ENCODE measurements around the gene CLDN7.
A peak's percentile ranks its signal among the peaks of the same experiment; 100 is the strongest.
"Not testable (repeated sequence)": the region's sequence is repeated elsewhere in the genome, so short reads cannot be mapped to it uniquely, and the experiment has no call there.

CLDN7 gene

DNA sequence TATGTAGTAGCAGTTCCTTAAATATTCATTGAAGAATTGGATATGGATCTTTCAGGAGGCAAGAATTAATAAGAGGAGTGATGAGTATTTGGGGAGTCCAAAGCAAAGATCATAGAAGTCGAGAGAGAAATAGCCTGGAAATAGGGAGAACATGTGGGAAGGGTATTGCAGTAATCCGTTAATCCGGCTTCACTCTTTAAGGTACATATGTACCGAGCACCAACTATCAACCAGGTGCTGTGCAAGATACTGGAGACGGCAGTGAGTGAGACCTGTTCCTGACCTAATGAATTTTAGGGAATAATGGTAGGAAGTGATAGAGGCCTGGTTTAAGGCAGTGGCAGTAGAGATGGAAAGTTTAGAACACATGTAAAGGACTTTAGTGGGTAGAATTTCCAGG lies 9.2 kb downstream of the CLDN7 start:
- no peak for DNase-seq (ENCODE audit: low spot score)

DNA sequence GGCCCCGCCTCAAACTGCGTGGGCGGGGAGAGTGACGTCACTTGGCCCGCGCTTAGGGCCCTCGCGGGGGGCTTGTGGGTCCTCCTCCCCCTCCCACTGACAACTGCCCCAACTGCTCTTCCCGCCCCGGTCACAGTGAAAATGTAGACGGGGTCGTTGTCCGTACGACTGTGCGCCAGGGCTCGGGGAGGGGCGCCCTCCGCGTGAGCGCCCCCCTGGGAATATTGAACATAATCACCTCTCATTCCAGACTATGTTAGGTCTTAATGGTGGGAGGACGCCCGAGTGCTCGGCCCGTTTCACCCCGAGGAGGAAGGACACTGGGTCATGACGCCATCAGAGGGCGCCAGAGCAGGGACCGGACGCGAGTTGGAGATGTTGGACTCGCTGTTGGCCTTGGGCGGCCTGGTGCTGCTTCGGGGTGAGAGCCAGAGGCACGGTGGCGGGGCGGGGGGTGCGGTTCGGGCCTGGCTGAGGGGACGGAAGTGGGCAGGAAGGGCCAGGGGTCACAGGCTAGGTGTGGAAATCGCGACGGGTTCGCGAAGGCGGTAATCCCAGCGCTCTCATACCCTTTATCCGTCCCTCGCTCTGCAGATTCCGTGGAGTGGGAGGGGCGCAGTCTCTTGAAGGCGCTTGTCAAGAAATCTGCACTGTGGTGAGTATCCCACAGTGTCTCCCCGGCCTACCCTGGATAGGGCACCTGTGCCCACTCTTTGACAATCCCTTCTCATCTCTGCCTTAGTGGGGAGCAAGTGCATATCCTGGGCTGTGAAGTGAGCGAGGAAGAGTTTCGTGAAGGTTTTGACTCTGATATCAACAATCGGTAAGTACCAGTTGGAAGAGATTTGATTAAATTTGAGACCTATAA lies 9.9 kb downstream of the CLDN7 start, which contains the start of gene ELP5:
TSS of gene ELP5 (plus strand) at position 40 of the 868 bp plus-strand sequence. CDS start at position 376, 336 bp downstream.
- peak; percentile 84 for DNase-seq (ENCODE audit: low spot score)

DNA sequence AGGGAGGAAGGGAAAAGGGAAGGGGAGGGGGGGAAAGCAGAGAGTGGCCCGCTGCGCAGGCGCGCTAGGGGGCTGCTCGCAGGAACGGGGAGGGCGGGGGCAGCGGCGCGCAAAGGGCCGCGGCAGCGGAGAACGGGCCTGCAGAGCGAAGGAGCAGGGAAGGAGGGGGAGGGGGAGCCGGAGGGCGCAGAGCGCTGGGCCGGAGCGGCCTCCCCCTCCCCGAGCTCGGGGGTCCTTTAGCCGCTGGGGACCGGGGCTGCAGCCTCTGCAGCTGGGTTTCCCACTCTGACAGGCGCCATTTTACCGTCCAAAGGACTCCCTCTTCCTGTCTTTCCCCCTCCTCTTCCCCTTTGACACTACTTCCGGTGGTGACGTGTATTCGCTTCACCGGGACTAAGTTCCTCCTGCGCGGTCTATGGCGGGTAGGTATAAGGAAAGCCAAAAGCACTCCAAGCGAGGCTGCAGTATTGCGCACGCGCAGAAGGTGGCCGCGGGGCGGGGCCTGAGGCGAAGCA lies 10.6 kb downstream of the CLDN7 start, which contains the start of gene CTDNEP1:
TSS of gene CTDNEP1 (minus strand) at position 74 of the 515 bp plus-strand sequence. CDS start 438 bp downstream, outside the sequence.
- peak; percentile 93 for DNase-seq (ENCODE audit: low spot score)

DNA sequence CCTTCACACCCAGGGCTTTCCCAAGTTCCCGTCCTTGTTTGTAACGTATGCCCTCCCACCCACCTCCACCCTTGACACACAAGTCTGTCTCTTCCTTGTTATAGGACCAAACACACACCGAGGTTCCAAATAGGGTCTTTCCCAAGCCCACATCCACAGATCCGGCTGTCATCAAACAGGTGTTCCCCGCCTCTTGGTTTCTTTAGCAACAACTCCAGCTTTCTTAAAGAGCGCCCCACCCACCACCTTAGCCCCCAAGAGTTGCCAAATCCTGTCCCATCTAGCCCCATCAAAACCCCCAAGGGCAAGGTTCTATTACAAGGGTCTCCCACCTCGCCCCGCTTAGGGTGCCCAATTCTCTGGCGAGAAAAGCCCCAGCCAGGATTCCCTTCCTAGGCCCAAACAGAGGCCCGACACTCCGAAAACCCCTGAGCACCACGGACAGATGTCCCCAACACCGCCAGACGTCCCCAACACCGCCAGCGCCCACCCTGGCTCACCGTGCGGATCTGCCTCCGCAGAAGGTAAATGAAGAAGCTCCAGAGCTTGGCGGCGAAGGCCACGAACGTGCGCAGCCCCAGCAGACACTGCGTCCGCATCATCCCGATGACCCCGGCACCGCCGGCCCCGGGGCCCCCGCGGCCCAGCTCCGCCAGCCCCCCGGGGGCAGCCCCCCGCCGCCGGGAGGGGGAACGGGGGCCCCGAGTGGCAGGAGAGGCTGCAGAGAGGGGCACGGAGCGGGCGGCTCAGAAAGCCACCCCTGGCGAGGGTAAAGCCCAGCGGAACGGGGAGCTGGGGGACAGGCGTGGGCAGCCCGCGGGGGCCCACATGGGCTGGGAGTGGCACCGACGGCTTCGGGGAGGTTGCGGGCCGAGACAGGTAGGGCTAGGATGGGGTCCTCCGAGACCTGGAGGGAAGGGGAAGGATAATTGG lies 11.3 kb downstream of the CLDN7 start:
- no peak for DNase-seq (ENCODE audit: low spot score)

DNA sequence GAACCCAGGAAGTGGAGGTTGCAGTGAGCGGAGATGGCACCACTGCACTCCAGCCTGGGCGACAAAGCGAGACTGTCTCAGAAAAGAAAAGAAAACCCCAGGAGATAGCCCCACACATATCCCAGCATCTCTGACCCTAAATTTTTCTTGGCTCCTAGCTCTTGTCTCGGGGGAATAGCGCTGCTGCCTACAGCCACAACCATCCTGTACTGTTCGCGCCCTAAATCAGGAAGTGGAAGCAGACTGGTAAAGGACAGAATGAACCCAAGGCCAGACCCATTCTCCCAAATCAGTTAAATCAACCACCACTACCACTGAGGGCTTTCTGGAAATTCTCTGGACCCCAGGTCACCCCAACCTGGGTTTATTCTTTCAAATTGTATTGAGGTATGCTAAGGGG lies 12.4 kb downstream of the CLDN7 start:
- no peak for DNase-seq (ENCODE audit: low spot score)

DNA sequence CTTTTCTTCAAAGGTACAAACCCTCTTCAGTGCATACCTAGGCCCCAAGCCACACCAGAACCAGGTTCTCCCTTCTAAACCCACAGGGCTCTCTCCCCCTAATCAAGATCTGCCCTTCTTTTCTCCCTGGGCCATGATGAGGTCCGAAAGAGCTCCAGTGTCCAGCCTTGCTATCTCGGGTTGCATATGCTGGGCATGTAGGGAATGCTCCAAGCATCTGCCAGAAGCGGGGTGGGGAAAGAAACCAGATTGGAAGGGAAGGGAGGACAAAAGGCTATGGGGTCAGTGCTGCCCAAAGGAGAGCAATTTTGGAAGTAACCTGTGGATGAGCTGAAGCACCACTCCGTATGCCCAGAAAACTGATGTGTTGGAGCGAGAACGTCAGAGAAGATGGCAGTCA lies 13.1 kb downstream of the CLDN7 start:
- DNase-seq (ENCODE audit: low spot score) = no peak

DNA sequence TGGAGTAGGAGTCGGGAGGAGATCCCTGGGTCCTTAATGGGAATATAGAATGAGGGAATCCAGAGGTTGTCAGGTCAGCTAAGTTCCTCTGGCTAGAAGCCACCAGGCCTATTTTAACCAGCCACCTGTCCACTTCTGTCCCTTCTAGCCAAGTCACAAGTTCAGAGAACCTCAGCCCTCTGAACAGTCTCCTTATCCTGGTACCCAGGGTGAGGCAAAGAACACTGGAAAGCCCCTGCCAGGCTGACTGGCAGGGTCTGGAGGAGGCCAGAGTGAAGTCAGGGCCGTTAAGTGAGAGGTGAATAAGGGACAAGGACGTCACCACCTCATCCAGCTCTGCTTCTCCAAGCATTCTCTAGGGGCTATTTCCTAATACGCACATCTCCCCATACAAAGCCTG lies 13.5 kb downstream of the CLDN7 start:
- DNase-seq (ENCODE audit: low spot score) = no peak

DNA sequence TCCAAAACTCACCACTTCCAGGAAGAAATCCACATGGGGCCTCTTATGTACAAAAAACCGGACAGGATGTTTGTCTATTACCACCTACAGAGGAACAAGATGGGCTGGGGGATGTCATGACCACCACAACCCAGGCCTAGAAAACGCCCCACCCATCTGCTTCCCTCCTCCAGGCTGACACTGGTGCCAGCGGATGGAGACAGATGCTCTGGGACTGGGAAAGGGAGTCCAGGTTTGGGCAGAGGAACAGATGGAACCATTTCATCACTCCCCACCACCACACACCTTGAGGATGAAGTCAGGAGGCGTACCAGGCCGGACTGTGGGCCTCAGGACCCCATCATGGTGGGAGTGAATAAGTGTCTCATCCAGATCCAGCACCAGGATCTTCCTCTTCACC lies 15.5 kb downstream of the CLDN7 start:
- DNase-seq (ENCODE audit: low spot score) = no peak

DNA sequence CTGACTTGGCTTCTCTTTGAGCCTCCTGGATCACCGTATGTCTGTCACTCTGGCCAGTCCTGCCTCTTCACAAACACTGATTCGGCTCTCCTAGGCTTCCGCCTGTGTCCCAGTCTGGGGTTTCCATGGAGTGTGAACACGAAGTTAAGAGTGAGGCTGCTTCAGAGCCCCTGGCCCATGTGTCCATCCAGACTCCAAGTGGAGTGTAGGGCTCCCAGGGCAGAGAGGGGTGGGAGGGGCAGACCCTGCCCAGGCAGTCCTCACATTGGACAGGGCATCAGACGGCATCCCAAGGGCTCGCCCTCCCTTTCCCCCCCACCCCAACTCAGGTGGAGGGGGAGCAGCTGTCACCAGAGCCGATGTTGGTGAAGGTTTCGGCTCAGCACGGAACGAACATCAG lies 18.4 kb downstream of the CLDN7 start:
- not testable (repeated sequence) for DNase-seq (ENCODE audit: low spot score)

DNA sequence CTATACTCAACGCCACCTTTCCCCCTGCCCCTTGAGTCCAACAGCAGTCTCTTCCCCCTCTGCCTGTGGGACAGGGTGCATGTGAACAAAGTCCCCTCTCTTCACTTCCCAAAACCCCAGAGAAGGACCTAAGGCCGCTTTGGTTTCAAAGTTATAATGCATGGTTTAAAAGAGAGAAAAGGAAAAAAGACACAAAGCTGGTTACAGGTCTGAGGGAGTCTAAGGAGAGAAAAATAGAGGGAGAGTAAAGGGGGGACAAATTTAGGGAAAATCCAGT lies 18.9 kb downstream of the CLDN7 start:
- DNase-seq (ENCODE audit: low spot score) = no peak

DNA sequence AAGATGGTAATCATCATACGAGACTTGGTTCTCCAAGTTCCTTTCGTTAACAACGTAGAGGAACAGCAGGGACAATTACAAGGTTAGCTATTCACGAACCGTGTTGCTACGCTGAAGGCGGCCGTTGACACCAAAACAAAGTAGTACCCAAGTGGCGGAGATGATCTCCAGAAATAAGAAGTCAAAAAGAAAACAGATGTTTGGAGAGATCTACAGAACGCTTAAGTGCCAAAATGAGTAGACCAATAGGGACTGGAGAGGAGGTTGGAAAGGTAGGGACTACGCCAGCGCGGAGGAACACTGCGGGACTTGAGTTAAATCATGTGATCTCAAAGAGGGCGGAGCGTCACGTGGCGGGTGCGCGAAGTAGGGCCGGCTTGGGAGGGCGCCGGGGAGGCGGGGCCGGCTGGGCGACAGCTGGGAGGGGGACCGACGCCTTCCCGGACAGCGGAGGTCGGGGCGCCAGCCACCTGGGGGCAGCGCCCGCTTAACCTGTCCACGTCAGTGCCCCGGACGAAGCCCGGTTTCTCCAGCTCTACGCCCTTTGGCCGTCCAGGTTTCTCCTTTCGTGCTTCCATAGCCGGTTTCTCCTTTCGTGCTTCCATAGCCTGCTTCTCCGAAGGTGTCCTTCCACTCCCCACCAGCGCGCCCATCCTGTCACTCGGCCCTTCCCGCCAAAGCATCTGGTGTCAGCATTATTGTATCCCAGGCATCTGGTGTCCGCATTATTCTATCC lies 19.4 kb downstream of the CLDN7 start:
- DNase-seq (ENCODE audit: low spot score) = peak; percentile 86

DNA sequence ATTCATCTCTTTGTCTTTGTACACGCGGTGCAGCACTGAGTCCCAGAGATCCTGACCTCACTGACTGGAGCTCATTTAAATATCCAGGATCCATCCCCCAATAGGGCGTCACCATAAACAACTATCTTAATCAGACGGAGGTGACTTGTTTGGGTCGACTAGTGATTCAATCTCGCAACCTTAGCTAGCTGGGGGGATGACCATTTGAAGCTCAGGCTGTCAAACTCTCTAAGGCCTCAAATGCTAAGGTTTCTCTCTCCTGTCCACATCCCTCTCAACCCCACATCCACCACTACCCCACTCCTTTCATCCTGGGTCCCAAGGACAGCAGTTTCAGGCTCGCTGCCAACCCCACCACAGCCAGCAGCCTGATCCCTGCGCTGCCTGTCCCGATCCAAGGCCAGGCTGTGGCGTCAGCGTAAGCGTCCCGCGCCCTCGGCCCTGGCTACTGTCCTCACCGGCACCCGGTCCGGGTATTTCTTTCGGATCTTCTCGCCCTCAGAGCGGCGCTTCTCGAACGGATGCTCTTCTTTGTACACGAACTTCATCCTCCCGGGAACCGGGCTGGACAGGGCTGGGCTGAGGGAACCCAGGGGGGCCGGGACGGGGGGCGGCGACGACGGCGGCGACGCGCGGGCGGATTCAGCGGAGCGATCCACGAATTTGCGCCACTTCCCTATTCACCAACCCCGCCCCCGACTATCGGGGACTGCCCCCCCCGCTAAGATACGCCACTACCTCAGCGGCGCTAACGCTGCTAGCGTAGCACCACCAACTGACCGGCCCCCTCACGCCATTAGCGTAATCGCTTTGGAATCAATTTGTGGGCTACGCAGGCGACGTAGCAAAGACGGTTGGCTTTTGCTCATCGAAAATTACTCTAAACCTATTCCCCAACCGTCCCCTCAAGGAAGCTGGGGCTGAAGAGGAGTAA lies 20.2 kb downstream of the CLDN7 start, which contains the start of gene GABARAP:
TSS of gene GABARAP (minus strand) at position 667 of the 934 bp plus-strand sequence. CDS start at position 548, 119 bp downstream.
- DNase-seq (ENCODE audit: low spot score) = peak; percentile 64

DNA sequence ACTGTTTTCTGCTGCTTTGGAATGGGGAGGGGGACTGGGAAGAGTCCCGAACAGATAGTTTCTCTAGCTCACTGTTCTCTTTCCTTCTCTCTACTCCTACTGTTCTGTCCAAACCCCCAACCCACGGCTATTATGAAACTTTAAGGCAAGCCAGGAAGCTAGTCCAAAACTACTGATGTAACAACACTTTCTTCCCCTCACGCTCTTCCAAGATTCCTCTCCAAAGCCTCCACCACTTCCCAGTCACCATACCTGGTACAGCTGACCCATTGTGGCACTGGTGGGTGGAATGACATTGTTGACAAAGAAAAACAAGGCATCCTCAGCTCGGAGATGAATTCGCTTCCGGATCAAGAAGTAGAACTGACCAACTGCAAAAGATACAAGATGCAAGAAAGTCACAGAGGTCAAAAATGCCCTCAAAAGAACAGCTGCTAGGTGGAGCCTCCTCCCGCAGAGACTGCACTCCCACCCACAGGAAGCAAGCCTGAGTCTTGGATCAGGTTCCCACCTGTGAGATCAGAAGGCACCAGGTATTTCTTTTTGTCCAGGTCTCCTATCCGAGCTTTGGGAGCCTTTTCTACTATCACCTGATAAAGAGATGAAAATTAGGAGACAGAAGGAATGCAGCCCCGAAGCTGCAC lies 21.1 kb downstream of the CLDN7 start:
- no peak for DNase-seq (ENCODE audit: low spot score)

DNA sequence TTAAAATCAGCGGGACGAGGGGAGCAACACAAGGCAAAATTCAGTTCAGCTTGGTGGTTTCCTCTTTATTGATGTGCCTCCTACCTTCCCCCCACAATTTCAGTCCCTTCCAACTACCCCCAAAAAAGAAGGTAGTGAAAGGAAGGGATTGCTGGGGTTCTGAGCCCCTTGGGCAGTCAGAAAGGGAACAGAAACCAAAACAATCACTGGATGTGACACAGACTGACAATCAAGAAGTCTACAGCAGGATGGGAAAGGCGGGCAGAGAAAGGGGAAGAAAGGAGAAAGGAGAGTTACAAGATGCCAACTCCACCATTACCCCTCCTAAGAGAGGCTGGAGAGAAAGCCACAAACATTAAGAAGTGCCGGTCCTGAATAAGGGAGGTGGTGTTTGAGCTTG lies 21.9 kb downstream of the CLDN7 start:
- DNase-seq (ENCODE audit: low spot score) = no peak

DNA sequence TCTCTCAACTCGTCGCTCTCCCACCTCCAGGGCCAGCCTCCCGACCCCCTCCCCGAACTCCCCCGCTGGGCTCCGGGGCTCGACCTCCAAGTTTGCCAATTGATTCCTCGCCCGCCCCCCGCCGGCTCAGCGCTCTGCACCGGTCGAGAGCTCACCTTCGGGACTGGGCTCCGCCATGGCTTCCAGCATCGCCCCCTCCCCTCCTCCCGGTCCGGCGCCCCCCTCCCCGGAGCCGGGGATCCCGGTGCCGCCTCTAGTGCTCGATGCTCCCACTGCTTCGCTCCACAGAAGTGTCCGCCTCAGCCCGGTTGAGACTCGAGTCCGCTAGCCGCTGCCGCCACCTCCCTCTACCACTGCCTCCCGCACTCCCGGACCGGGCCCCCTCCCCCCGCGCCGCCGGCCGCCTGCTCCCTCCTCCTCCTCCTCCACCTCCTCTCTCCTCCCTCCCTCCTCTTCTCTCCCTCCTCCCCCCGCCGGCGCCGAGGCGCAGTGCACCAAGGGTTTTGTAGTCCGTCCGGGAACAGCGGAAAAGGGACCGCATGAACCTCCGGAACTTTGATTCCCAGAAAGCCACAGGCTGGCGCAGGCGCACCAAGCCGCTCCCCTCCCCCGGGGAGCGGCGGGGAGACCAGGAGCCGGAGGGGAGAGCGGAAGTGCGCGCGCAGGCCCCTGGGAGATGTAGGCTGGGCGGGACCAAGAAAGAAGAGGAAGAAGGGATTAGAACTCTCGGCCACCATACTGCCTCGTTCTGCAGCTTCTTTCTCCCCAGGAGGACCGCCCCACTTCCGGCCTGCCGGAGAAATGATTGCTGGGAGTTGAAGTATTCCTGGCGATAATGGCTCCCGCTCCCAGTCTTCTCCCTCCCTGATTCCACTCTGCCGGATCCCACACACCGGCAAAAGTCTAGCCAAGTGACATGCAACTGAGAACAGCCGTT lies 22.9 kb downstream of the CLDN7 start, which contains the start of gene PHF23:
TSS of gene PHF23 (minus strand) at position 367 of the 937 bp plus-strand sequence. CDS start at position 189, 178 bp downstream.
- peak; percentile 97 for DNase-seq (ENCODE audit: low spot score)

DNA sequence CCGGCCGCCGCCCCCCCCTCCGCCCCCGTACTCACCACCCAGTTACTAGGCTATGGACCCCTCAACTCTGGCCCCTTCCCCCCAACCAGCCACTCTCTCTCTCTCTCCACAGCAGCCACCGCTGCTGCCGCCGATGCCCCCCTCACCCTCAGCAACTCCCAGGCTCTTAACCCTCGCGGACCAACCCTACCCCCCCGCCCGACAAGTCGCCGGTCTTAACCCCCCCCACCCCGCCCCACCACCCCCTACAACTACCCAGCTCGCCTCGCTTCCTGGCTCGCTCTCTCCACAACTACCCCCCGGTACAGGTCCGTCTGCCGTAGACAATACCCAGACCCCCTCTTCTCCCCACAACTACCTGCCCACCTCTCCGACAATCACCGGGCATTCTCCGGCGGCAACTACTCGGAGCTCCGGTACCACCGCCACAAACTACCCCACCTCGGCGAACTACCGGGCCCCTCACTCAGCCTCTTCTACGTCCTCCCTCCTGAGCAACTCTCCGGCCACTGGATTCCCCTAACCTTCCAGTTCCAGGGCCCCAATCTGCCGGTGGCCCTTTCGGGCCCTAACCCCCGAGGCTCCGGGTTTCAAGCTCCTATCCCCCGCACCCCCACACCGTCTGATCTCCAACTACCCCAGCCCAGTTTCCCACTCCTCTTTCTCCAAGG lies 23.7 kb downstream of the CLDN7 start:
- DNase-seq (ENCODE audit: low spot score) = no peak

DNA sequence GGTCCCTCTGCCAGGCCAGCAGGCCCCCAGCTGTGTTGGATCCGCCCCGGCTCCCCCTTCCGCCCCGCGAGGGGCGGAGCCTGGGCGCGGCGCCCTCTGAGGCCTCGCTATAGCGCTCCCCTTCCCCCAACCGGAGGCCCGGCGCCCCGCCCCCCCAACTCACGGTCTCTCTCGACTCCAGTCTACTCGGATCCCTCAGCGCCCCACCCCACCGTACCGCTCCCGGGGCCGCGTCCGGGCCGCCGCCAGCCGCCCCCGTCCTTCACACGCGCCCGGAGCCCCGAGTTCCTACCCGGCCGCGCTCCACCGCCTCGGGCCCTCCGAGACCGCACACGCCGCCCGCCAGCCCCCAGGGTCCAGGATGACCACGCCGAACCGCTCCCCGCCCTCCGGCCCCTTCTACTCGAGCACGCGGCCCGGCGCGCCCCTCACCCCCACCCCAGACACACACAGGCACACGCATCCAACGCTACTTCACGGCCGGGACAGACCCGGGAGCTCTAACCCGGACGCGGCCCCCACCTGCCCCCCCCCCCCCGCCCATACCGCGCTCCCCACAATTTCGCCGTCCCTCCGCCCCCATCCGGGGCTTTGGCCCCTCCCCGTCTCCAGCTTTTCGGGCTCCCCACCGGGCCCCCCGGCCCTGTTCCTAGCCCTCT lies 24.4 kb downstream of the CLDN7 start:
- peak; percentile 78 for DNase-seq (ENCODE audit: low spot score)

DNA sequence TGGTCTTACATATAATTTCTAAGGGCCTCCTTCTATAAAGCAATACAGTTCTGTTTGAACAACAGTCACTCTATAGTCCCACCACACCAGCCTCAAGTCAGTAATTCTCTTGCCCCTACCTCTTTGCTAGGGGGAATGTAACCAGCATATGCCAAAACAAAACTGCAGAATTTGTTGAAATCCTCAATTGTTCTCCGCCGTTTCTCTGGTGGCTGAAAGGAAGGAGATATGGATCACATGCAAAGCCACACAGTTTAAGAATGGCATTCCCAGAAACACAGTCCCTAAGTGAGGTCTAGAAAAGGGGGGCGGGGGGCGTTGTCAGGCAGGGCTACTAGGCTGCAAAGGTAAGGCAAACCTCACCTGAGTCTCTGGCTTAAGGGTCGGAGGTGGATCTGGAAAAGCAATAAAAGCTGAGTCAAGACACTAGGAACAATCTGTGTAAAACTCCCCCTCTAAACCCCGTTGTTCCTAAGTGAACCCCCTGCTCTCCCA lies 25.0 kb downstream of the CLDN7 start:
- no peak for DNase-seq (ENCODE audit: low spot score)
